Esophagus muscularis mucosa (tissue), 4 donors: Measurements from ENCODE around the gene MARK2. TPM values are rescaled to one million over a fixed set of nuclear protein-coding genes. Genes with fewer than 3 reads are reported as not detected.

ENCODE experiments used
- DNase-seq: peaks from one replicate; pipeline ENCODE4 v3.0.0-alpha.2; 2017; ENCODE audit errors: extremely low spot score
- H3K27ac ChIP-seq, 4 donors: fragments of 200-600 bp; sonication (generic); replicated peaks in 1 of 4; 1 replicate in 3 of 4; 2 replicates in 1 of 4; pipeline ENCODE4 v1.5.1; 2016 to 2019; ENCODE audit warnings: mild to moderate bottlenecking in 1 of 4
- H3K27me3 ChIP-seq, 4 donors: fragments of 200-600 bp; sonication (generic); one replicate each; pipeline versions ENCODE4 v1.5.1 to v1.6.0; 2016 to 2019
- H3K36me3 ChIP-seq, 4 donors: fragments of 200-600 bp; sonication (generic); one replicate each; pipeline ENCODE4 v1.5.1; 2016 to 2019
- H3K4me1 ChIP-seq, 4 donors: fragments of 200-600 bp; sonication (generic); one replicate each; pipeline ENCODE4 v1.5.1; 2016 to 2019
- H3K4me3 ChIP-seq, 4 donors: fragments of 200-600 bp; sonication (generic); 1 replicate in 2 of 4; 2 replicates in 2 of 4; pipeline ENCODE4 v1.5.1; 2016 to 2019; ENCODE audit warnings: mild to moderate bottlenecking in 4 of 4, moderate library complexity in 1 of 4
- H3K9me3 ChIP-seq, 4 donors: fragments of 200-600 bp; sonication (generic); 1 replicate in 3 of 4; 2 replicates in 1 of 4; pipeline ENCODE4 v1.5.1; 2016 to 2019
- CTCF ChIP-seq, 3 experiments: fragments of 200-600 bp in 2 of 3; fragments of 450-650 bp in 1 of 3; sonication (generic) in 2 of 3; IDR thresholded peaks; one replicate each; pipeline ENCODE4 v1.5.1; 2017 to 2019; ENCODE audit warnings: antibody characterized with exemption in 3 of 3, mild to moderate bottlenecking in 2 of 3, moderate library complexity in 1 of 3
- EP300 ChIP-seq: sonication (generic); formaldehyde crosslinking; IDR thresholded peaks from one replicate; pipeline ENCODE4 v1.6.1; 2017; ENCODE audit warnings: antibody characterized with exemption
- POLR2A ChIP-seq: fragments of 450-650 bp; IDR thresholded peaks from one replicate; pipeline ENCODE4 v1.6.1; 2017; ENCODE audit warnings: antibody characterized with exemption, moderate library complexity, mild to moderate bottlenecking, low read depth
- POLR2AphosphoS5 ChIP-seq, 2 donors: sonication (generic); formaldehyde crosslinking; IDR thresholded peaks; one replicate each; pipeline ENCODE4 v1.6.1; 2017; ENCODE audit warnings: antibody characterized with exemption in 2 of 2
- WGBS: methylation state at CpG from one replicate; pipeline ENCODE4 v1.1.5; 2018; 5-methylcytosine and 5-hydroxymethylcytosine counted together
- intact Hi-C: fragments of 100-400 bp; cut with DNase I; formaldehyde crosslinking; loops from one replicate; pipeline ENCODE4 v1.15.1; 2023
- total RNA-seq, 4 donors: library from RNA; depleted of rRNA; stranded (reverse); fragments of >200 nt; gene quantifications; one replicate each; pipeline versions ENCODE4 v1.1.0 to v1.2.1, GENCODE V29; 2016

The MARK2 gene
- total RNA-seq, 4 donors from 2014 or later: 21.5 to 38.1 (median 30.6) TPM

- DNase-seq: no peak
- no peak overlapping the region for H3K27ac ChIP-seq
- H3K4me1 ChIP-seq: peaks cover 12 to 50% (median 28%) of the 10 kb centered on the region in 4 donors
- WGBS: 68% methylated on average over 6 of the region's 6 CpGs
- no peaks in the 10 kb centered on the region for H3K9me3 ChIP-seq
- H3K27me3 ChIP-seq: no peaks in the 10 kb centered on the region
- intact Hi-C loops: no loop called here
- H3K4me3 ChIP-seq: no peak overlapping the region
- peaks cover 35 to 83% (median 81%) of the 10 kb centered on the region in 4 donors for H3K36me3 ChIP-seq
- no peak for TF ChIP-seq POLR2AphosphoS5 (IDR thresholded peaks at IDR 0.05)
Measured at GRCh38 chr11:63907063-63907462, 68.2 kb downstream of the MARK2 start.

- Histone ChIP-seq H3K4me1 (peaks cover 12 to 50% (median 28%) of the 10 kb centered on the region in 4 donors), H3K27ac (no peak overlapping the region), H3K27me3 (no peaks in the 10 kb centered on the region), H3K36me3 (peaks cover 26 to 74% (median 72%) of the 10 kb centered on the region in 4 donors), H3K9me3 (no peaks in the 10 kb centered on the region), H3K4me3 (no peak overlapping the region)
- DNase-seq: no peak
- TF ChIP-seq EP300 (no peak), CTCF (IDR thresholded peaks at IDR 0.05) (no peak), POLR2AphosphoS5 (IDR thresholded peaks at IDR 0.05) (no peak), POLR2A (no peak)
- intact Hi-C loops: no loop called here
- 85% methylated on average over 11 of the region's 21 CpGs for WGBS
Measured at GRCh38 chr11:63907808-63908530, 69.1 kb downstream of the MARK2 start.

GRCh38 chr11:63908631-63909401, 69.9 kb downstream of the MARK2 start:
- Histone ChIP-seq H3K27ac (peak overlapping the region in 1 of 4 donors; percentile 42), H3K4me3 (no peak overlapping the region), H3K36me3 (peaks cover 18 to 66% (median 63%) of the 10 kb centered on the region in 4 donors), H3K27me3 (no peaks in the 10 kb centered on the region), H3K4me1 (peaks cover 12 to 50% (median 28%) of the 10 kb centered on the region in 4 donors), H3K9me3 (no peaks in the 10 kb centered on the region)
- no peak for DNase-seq
- intact Hi-C loops: no loop called here
- WGBS: 81% methylated on average over 38 of the region's 46 CpGs
- TF ChIP-seq EP300: no peak
- TF ChIP-seq CTCF (IDR thresholded peaks at IDR 0.05): no peak
- TF ChIP-seq POLR2A: no peak
- TF ChIP-seq POLR2AphosphoS5 (IDR thresholded peaks at IDR 0.05): no peak

- peaks cover 12 to 48% (median 28%) of the 10 kb centered on the region in 4 donors for H3K4me1 ChIP-seq
- peak overlapping the region in 1 of 4 donors; percentile 42 for H3K27ac ChIP-seq
- no peak for DNase-seq
- no peaks in the 10 kb centered on the region for H3K9me3 ChIP-seq
- WGBS: 68% methylated on average over 20 of the region's 24 CpGs
- TF ChIP-seq CTCF (IDR thresholded peaks at IDR 0.05): no peak
- H3K27me3 ChIP-seq: no peaks in the 10 kb centered on the region
- intact Hi-C loops: no loop called here
- H3K4me3 ChIP-seq: no peak overlapping the region
- peaks cover 13 to 55% (median 53%) of the 10 kb centered on the region in 4 donors for H3K36me3 ChIP-seq
Measured at GRCh38 chr11:63909591-63910506, 70.9 kb downstream of the MARK2 start.
